Lung (tissue), 12 donors: ENCODE data around the gene SMC3. TPM values are rescaled to one million over a fixed set of nuclear protein-coding genes. Genes with fewer than 3 reads are reported as not detected.
"Not testable (repeated sequence)": the region's sequence is repeated elsewhere in the genome, so short reads cannot be mapped to it uniquely, and the experiment has no call there.

ENCODE experiments used
- ATAC-seq: fragments of 200-7000 bp; cut with Tn5 transposase; one replicate; pipeline ENCODE4 v1.9.1; 2020; ENCODE audit warnings: moderate number of reproducible peaks; ENCODE audit not compliant: insufficient read depth, low FRiP score
- DNase-seq, 3 donors: peaks; one replicate each; pipeline ENCODE4 v3.0.0-alpha.2; 2013 to 2017
- H3K27ac ChIP-seq, 2 donors: one replicate each; pipeline ENCODE4 v1.5.1; 2013; ENCODE audit warnings: mild to moderate bottlenecking in 2 of 2, moderate library complexity in 2 of 2, control low read depth in 1 of 2, inconsistent platforms in 1 of 2, low read depth in 1 of 2, low read length in 1 of 2
- H3K27me3 ChIP-seq, 3 donors: one replicate each; pipeline ENCODE4 v1.5.1; 2013; ENCODE audit warnings: low read length in 2 of 3; ENCODE audit not compliant: control insufficient read depth in 3 of 3, insufficient read depth in 3 of 3
- H3K36me3 ChIP-seq, 4 donors: one replicate each; pipeline ENCODE4 v1.5.1; 2013; ENCODE audit warnings: low read length in 4 of 4, mild to moderate bottlenecking in 1 of 4, moderate library complexity in 1 of 4; ENCODE audit not compliant: control insufficient read depth in 4 of 4, insufficient read depth in 4 of 4
- H3K4me1 ChIP-seq, 5 donors: one replicate each; pipeline ENCODE4 v1.5.1; 2013; ENCODE audit warnings: low read length in 5 of 5, mild to moderate bottlenecking in 2 of 5, moderate library complexity in 1 of 5; ENCODE audit not compliant: control insufficient read depth in 5 of 5, insufficient read depth in 5 of 5
- H3K4me3 ChIP-seq: one replicate; pipeline ENCODE4 v1.5.1; 2013; ENCODE audit warnings: mild to moderate bottlenecking, control low read depth, moderate library complexity
- H3K9ac ChIP-seq, 2 donors: one replicate each; pipeline ENCODE4 v1.5.1; 2013; ENCODE audit warnings: low read length in 2 of 2, control low read depth in 1 of 2; ENCODE audit not compliant: insufficient read depth in 1 of 2
- H3K9me3 ChIP-seq, 4 donors: one replicate each; pipeline ENCODE4 v1.5.1; 2013; ENCODE audit warnings: low read length in 3 of 4, mild to moderate bottlenecking in 1 of 4, moderate library complexity in 1 of 4; ENCODE audit not compliant: control insufficient read depth in 4 of 4, insufficient read depth in 3 of 4
- CTCF ChIP-seq: IDR thresholded peaks from 2 replicates; pipeline ENCODE4 v1.5.1; 2012; ENCODE audit warnings: mild to moderate bottlenecking; ENCODE audit errors: control extremely low read depth, extremely low read depth
- WGBS, 2 donors: extraction: QIAGEN DNeasy Blood & Tissue Kit; methylation state at CpG; one replicate each; pipeline ENCODE4 v1.1.7; 2013; 5-methylcytosine and 5-hydroxymethylcytosine counted together
- polyA plus RNA-seq, 2 donors: library from polyadenylated mRNA; stranded (reverse); fragments of 200-250 nt; gene quantifications; one replicate each; pipeline ENCODE4 v1.2.1, GENCODE V29; 2013
- total RNA-seq, 2 donors: library from RNA; depleted of rRNA in 1 of 2; stranded (reverse); fragments of >200 nt in 1 of 2; gene quantifications; one replicate each; pipeline ENCODE4 v1.2.1, GENCODE V29; 2014 to 2021
- donor health status: control.
- donor health status: control.
- donor health status: Bipolar disorder and iron deficiency.
- donor health status: healthy.
- donor health status: DM: yes; HTN: yes; CAD: no.

SMC3 gene
- total and polyA plus RNA-seq, 4 donors = 11.9 to 41.3 (median 20.2) TPM

- WGBS, 2 donors = 64 to 73% methylated on average over 3 of the region's 3 CpGs
Observed at GRCh38 chr10:110619514-110620397, 52.3 kb downstream of the SMC3 start.

GRCh38 chr10:110620398-110620719 lies 52.9 kb downstream of the SMC3 start:
- TF ChIP-seq CTCF = no peak
- Histone ChIP-seq H3K27ac (no peak overlapping the region), H3K9ac (no peak overlapping the region), H3K9me3 (no peaks in the 10 kb centered on the region), H3K4me3 (no peak overlapping the region), H3K27me3 (no peaks in the 10 kb centered on the region), H3K4me1 (peaks cover 0 to 5% (median 0%) of the 10 kb centered on the region in 5 donors), H3K36me3 (no peaks in the 10 kb centered on the region)
- no peak for ATAC-seq
- WGBS, 2 donors = 100% methylated on average over 2 of the region's 2 CpGs
- DNase-seq = no peak

More at GRCh38 chr10:110619514-110620397, 52.3 kb downstream of the SMC3 start:
- Histone ChIP-seq H3K4me3 (no peak overlapping the region), H3K9me3 (no peaks in the 10 kb centered on the region), H3K27me3 (peaks cover 0 to under 1% (median 0%) of the 10 kb centered on the region in 3 donors), H3K36me3 (no peaks in the 10 kb centered on the region), H3K4me1 (peaks cover 0 to 5% (median 0%) of the 10 kb centered on the region in 5 donors), H3K9ac (no peak overlapping the region), H3K27ac (no peak overlapping the region)
- no peak for ATAC-seq
- TF ChIP-seq CTCF = no peak
- peak in 1 of 3 donors; percentile 10 for DNase-seq

- not testable (repeated sequence) for ATAC-seq, H3K9ac ChIP-seq, DNase-seq, H3K27ac ChIP-seq, H3K27me3 ChIP-seq, H3K36me3 ChIP-seq, H3K4me1 ChIP-seq, H3K9me3 ChIP-seq, H3K4me3 ChIP-seq
- 85 to 89% methylated on average over 4 of the region's 4 CpGs for WGBS, 2 donors
Observed at GRCh38 chr10:110623316-110623715, 55.8 kb downstream of the SMC3 start.

- H3K9me3 ChIP-seq = peaks cover 0 to 3% (median 0%) of the 10 kb centered on the region in 4 donors
- H3K27me3 ChIP-seq = no peaks in the 10 kb centered on the region
- WGBS, 2 donors = 89 to 90% methylated on average over 6 of the region's 6 CpGs
- no peaks in the 10 kb centered on the region for H3K36me3 ChIP-seq
- no peak for ATAC-seq
- no peak overlapping the region for H3K4me3 ChIP-seq
- peaks cover 0 to 8% (median 0%) of the 10 kb centered on the region in 5 donors for H3K4me1 ChIP-seq
- H3K27ac ChIP-seq = no peak overlapping the region
- H3K9ac ChIP-seq = no peak overlapping the region
- DNase-seq = no peak
- no peak for TF ChIP-seq CTCF
Observed at GRCh38 chr10:110625356-110625894, 57.9 kb downstream of the SMC3 start.
